Measurements from ENCODE around the gene BLOC1S1.

BLOC1S1 gene

DNA sequence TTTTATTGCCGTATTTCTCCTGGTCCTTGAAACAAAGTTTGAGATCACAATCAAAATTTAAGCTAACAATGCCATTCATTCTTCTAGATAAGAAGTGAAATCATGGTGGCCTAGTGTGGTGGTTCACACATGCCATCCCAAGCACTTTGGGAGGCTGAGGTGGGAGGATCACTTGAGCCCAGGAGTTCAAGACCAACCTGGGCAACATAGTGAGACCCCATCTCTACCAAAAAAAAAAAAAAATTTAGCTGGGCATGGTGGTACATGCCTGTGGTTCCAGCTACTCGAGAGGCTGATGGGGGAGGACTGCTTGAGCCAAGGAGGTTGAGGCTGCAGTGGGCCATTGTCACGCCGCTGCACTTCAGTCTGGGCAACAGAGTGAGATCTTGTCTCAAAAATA lies 51.3 kb downstream of the BLOC1S1 start:
- H3K4me3 ChIP-seq (ENCODE audit: low read length, poor library complexity, severe bottlenecking) = no peak overlapping the region
- H3K9me3 ChIP-seq (ENCODE audit: insufficient read depth, low read depth, low read length) = no peaks in the 10 kb centered on the region
- H3K9me2 ChIP-seq (replicated peaks; ENCODE audit: low read depth, low read length) = no peaks in the 10 kb centered on the region
- no peaks in the 10 kb centered on the region for H4K20me1 ChIP-seq (ENCODE audit: insufficient read depth, low read length, poor library complexity, severe bottlenecking)
- peaks cover 66% of the 10 kb centered on the region; the same call in 1 of the 2 replicates for H3K36me3 ChIP-seq (ENCODE audit: insufficient read depth, low read length)
- H3K4me1 ChIP-seq (ENCODE audit: insufficient read depth, low read length, poor library complexity, severe bottlenecking) = no peaks in the 10 kb centered on the region
- no peaks in the 10 kb centered on the region for H3F3A ChIP-seq (ENCODE audit: low read depth)
- no peak overlapping the region for H3K4me2 ChIP-seq (ENCODE audit: low read depth, low read length, poor library complexity, severe bottlenecking)
- no peak overlapping the region for H3K9ac ChIP-seq (ENCODE audit: low read depth, low read length, poor library complexity, severe bottlenecking)
- no peak overlapping the region for H2AFZ ChIP-seq (ENCODE audit: low read length)
- H3K27me3 ChIP-seq (ENCODE audit: insufficient read depth, low read length, poor library complexity, severe bottlenecking) = no peaks in the 10 kb centered on the region
- H3K79me2 ChIP-seq (ENCODE audit: insufficient read depth, low read length) = peaks cover 17% of the 10 kb centered on the region; the same call in 1 of the 2 replicates
- no peak for TF ChIP-seq EZH2phosphoT487 (IDR thresholded peaks at IDR 0.05; ENCODE audit: borderline replicate concordance)
- TF ChIP-seq, protein P1, sequence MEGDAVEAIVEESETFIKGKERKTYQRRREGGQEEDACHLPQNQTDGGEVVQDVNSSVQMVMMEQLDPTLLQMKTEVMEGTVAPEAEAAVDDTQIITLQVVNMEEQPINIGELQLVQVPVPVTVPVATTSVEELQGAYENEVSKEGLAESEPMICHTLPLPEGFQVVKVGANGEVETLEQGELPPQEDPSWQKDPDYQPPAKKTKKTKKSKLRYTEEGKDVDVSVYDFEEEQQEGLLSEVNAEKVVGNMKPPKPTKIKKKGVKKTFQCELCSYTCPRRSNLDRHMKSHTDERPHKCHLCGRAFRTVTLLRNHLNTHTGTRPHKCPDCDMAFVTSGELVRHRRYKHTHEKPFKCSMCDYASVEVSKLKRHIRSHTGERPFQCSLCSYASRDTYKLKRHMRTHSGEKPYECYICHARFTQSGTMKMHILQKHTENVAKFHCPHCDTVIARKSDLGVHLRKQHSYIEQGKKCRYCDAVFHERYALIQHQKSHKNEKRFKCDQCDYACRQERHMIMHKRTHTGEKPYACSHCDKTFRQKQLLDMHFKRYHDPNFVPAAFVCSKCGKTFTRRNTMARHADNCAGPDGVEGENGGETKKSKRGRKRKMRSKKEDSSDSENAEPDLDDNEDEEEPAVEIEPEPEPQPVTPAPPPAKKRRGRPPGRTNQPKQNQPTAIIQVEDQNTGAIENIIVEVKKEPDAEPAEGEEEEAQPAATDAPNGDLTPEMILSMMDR (conservative IDR thresholded peaks at IDR 0.05; ENCODE audit: low read length) = no peak
